ENCODE data around the gene OBSCN. TPM values are rescaled to one million over a fixed set of nuclear protein-coding genes. Genes with fewer than 3 reads are reported as not detected.

Gene OBSCN
- total and polyA plus RNA-seq, 10 of the 15 experiments (the other 5 are each of a cell fraction or from before 2014, with no cell fraction given) = 0.01 to 0.36 (median 0.08) TPM; not detected in 2

DNA sequence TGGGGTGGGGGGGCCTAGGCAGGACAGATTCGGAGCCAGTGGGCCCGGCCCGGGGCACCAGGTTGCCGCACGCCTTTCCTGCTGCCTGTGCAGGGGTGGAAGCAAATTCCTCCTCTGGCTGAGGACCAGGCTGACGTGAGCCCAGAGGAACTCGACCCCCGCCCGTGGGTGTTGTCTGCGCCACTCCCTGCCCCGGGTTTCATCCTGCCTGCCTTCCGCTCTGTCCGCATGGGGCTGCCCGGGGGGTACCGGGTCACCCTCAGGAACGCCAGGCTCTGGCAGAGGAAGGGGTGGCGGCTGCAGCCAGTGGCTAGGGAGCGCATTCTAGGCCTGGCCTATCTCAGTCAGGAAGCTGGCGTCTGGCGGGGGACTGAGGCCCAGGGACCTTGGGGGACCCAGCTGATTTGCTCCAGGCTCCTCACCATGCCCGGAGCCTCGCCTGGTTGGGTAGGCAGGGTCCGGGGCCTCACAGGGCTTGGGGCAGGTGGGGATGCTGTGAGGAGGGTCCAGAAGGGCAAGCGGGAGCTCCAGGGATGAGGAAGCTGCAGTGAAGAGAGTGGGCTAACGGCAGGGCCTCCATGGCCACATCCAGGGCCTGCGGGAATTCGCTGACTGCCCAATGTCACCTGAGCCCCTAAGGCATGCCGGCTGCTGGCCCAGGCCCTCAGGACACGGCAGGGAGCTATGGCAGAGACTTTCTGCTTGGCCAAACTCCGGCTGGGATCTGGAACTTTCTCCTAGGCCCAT is 44.7 kb upstream of the OBSCN start:
- ChIA-PET CTCF (no interaction called here), RAD21 (ENCODE audit: unreplicated experiment) (no interaction called here), POLR2A (no interaction called here), SMC1A (ENCODE audit: uncharacterized antibody, unreplicated experiment) (no interaction called here)
- no peak overlapping the region for H3K4me3 ChIP-seq
- H3K27me3 ChIP-seq (replicated peaks in 1 of 2; ENCODE audit: control insufficient read depth in 2 of 2, insufficient read depth in 2 of 2, low read length in 1 of 2) = no peaks in the 10 kb centered on the region
- H3K4me2 ChIP-seq (ENCODE audit: control insufficient read depth, insufficient read depth) = no peak overlapping the region
- in situ Hi-C loops (cut with MboI) = no loop called here
- H3K9me3 ChIP-seq (replicated peaks; ENCODE audit: control insufficient read depth, insufficient read depth, low read length) = no peaks in the 10 kb centered on the region
- no peak for FAIRE-seq
- WGBS (ENCODE audit: insufficient coverage, insufficient replicate concordance, low lambda C conversion rate, missing lambda C conversion rate) = 64% methylated on average over 29 of the region's 30 CpGs
- H3K36me3 ChIP-seq (ENCODE audit: control insufficient read depth in 2 of 2, insufficient read depth in 2 of 2, low read length in 1 of 2) = no peaks in the 10 kb centered on the region
- intact Hi-C loops (cut with micrococcal nuclease; ENCODE audit: unreplicated experiment) = no loop called here
- H2AFZ ChIP-seq (ENCODE audit: control insufficient read depth, low read depth, low read length) = no peak overlapping the region
- no peak for DNase-seq (ENCODE audit: low read depth, low spot score)
- ATAC-seq = no peak
- BruUV-seq (replicated peaks) = no TSS peak
- H3K27ac ChIP-seq (ENCODE audit: control insufficient read depth, insufficient read depth) = no peak overlapping the region
- H4K20me1 ChIP-seq (ENCODE audit: control insufficient read depth, insufficient read depth) = no peaks in the 10 kb centered on the region; the same call in 1 of the 2 replicates
- peaks cover 4% of the 10 kb centered on the region for H3K79me2 ChIP-seq (ENCODE audit: control insufficient read depth, insufficient read depth, low read length)
- no peak overlapping the region for H3K9ac ChIP-seq (ENCODE audit: control insufficient read depth, insufficient read depth, low read length)
- peaks cover 7% of the 10 kb centered on the region for H3K4me1 ChIP-seq (ENCODE audit: control insufficient read depth, insufficient read depth, low read length)
- TF ChIP-seq ZBED1 (IDR thresholded peaks at IDR 0.05; ENCODE audit: borderline replicate concordance) (no peak), KAT2A (conservative IDR thresholded peaks at IDR 0.05; ENCODE audit: control insufficient read depth, low read depth, low read length) (no peak), SUZ12 (IDR thresholded peaks at IDR 0.05; ENCODE audit: unreplicated experiment) (no peak), FOXK2 (IDR thresholded peaks at IDR 0.05) (no peak), RCOR1 (conservative IDR thresholded peaks at IDR 0.05; ENCODE audit: low read depth, low read length) (no peak), EED (IDR thresholded peaks at IDR 0.05; ENCODE audit: low read depth) (no peak), TBL1XR1 (IDR thresholded peaks at IDR 0.05; ENCODE audit: low read depth, low read length) (no peak), MYB (IDR thresholded peaks at IDR 0.05; ENCODE audit: borderline replicate concordance, low read depth, low read length) (no peak), MTA3 (IDR thresholded peaks at IDR 0.05; ENCODE audit: borderline replicate concordance, low read length) (no peak), SMAD1 (IDR thresholded peaks at IDR 0.05; ENCODE audit: low read depth, partially characterized antibody) (no peak)
- TF ChIP-seq, protein P1, sequence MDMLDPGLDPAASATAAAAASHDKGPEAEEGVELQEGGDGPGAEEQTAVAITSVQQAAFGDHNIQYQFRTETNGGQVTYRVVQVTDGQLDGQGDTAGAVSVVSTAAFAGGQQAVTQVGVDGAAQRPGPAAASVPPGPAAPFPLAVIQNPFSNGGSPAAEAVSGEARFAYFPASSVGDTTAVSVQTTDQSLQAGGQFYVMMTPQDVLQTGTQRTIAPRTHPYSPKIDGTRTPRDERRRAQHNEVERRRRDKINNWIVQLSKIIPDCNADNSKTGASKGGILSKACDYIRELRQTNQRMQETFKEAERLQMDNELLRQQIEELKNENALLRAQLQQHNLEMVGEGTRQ (IDR thresholded peaks at IDR 0.05; ENCODE audit: borderline replicate concordance, low read depth, low read length) = no peak
